HG02759 (cell line): Measurements from ENCODE around the gene RERG.

Experiments
- ATAC-seq: cut with Tn5 transposase; IDR thresholded peaks from one replicate; pipeline ENCODE4 v1.9.1; 2021; ENCODE audit warnings: mild to moderate bottlenecking, moderate library complexity; ENCODE audit not compliant: unreplicated experiment

The RERG gene

DNA sequence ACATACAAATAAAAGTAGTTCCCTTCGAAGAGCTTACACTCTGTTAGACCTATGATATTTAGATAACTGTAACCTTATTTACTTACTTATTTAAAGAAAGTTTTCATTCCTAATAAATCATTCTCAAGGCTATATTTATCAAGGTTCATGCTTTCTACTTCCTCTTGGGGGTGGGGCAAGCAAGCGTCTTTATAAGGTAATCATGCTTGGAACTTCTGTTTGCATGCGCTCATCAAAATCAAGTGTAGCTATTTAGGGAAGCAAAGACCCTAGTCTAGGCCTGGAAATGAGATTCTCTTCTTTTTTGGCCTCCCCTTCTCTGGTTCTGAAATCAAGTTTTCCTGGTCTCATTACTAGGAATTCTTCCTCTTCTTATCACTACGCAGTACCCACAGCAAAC is 766 bp downstream of the RERG start:
- ATAC-seq: no peak

DNA sequence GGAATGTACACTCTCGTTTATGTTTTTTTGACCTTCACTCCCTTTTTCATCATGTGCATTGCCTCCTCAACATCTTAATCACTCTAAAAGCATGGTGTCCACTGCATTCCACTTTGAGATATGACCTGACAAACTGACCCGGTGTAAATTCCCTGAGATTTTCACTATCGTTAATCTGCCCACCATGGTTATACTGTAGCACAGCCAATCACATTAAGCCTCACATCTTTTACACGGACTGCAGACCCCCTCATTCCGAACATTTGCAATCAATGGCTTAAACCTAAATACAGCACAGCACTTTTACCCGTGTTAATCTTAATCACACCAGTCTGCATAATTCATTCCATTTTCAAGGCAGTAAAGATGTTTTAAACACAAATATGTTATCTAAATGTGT is 2.4 kb downstream of the RERG start:
- no peak for ATAC-seq

DNA sequence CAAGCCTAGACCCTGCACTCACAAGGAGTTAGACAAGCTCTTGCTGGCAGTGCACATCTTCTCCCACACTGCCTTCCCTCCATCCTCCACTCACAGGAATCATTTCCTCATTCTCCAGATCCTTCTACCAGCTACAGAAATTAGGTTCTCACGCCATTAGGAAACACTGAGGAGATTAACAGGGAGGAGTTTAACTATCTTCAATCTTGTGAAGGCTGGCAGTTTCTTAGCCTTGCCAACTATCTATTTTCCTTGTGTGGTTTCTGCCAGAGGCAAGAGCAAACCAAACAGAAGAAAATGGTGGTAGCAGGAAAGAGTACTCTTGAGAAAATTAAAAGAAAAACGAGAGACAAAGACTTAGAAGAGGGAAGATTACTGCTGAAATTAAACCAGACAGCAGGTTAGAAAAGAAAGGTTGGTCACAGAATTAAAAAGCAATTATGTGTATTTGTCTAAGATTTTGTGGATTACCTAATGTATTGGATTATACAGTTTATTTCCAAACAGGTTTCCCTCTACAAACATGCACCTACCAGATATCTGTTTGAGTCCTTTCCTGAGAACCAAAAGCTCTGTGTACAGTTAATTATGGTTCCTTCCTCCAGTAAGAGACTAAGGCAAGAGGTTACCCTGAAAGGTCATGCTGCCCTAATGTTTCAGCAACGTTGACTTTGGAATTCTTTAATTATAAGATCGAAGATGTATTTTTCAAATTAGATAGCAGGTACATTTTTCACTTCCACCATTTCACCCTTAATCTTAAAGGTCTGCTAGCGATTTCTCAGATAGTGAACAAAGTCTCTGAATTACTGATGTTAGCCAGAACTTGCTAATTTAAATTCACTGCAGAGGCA is 5.0 kb downstream of the RERG start:
- ATAC-seq: no peak

DNA sequence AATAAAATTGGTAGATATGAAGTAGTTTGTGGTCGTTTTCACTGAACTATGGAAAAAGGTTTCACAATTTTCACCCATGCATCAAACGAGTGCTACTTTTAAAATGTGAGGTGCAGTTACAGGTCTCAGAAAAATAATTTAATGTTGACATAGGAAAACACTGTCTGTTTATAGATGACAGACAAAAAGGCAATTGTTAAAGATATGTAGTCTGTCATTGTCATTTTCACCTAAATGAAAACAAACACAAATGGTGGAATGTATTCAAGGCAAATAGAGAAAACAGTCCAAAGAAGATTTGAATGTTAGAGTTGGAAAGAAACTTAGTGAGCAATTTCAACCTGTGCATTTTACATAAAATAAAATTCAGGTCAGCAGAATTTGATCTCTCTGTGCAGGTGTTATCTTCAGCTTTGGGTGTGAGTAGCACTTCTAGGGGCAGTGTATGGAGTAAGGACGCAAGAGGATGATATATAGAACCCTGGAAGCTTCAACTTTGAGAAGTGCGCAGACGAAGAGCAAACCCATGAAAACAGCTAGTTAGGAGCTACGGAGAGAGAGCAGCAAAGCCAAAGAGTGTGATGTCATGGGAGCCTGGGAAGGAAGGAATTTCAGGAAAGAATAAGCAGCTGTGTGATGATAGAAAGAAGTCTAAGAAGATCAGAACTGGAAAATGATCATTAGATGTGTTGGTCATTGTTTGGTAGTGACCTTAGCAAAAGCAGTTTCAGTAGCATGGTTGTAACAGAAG is 6.2 kb downstream of the RERG start:
- no peak for ATAC-seq

DNA sequence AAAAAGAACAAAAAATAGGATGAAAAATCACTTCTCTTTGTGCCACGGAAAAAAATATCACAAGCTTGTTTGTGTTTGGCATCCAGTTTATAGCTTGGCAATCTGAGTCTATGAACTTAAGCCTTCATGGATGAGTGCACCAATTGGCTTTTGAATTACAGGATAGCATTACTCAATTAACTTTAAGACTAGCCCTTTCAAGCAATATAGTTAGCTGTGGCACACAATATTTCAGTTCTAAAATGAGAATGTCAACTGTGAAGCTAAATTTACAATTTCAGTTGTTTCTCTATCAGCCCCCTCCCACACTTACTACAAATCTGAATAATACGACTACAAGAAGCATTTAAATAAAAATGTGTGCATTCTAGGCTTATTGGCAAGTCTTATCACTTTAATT is 8.3 kb downstream of the RERG start:
- no peak for ATAC-seq

DNA sequence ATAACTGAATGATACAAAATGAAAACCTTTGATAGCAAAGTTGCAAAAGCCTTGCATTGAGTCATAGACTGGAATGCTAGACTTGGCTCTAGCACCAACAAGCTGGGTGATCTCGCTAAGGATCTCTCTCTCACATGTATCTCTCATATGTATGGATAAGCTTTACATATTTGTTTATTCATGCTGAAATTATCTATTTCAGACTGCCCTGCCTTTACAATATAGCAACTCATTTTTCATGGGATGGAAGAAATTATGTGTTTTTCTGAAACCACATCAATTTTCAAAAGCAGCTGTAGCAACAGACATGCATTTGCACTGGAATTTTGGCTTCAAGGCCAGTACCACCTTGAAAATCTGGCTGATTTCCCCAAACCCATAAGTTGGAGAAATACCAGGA is 11.4 kb downstream of the RERG start:
- ATAC-seq: no peak

DNA sequence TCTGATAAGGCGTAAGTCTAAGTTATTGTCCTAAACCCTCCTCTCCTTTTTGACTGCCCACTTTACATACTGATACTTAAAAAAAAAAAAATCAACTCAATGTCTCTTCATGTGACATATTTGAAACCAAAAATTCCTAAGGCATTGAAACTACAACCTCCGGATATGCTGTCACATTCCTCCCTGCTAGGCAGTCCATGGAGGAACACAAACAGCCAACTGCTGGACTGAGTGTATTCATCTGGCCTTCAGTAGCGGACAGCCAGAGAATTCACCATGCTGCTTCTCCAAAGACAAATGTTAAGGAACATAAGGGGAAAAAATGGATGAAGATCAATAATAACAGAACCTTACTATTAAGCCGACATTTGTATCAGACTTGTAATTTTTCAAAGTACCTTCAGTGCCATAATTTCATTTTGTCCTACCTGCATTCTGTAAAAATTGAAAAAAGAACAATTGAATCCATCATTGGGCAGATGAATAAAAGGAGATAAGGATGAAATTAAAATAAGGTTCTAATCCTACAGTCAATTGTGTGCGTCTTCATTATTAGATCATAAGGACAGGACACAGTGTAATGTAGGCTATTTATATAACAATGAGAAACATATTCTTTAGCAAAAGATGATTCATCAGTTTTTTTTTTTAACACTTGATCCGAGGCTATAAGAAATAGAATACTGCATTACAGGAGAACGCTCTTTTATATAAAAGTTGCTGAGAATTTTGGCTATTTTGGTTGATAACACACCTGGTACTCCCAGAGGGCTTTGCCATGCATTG is 12.2 kb downstream of the RERG start:
- no peak for ATAC-seq

DNA sequence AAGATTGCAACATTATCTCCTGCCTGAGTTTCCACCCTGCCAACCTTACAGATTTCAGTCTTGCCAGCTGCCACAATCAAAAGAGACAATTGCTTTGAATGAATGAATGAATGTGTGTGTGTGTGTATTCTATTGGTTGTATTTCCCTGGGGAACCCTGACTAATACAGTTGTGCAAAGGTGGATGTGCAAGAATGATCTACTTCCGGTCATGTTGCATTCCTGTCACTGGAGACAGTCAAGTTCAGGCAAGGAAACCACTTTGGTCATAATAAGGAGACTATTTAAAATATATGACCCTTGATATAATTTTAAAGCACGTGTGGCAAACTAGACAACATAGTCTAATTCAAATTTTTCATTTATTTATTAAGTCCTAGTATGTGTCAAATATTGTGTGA is 13.1 kb downstream of the RERG start:
- ATAC-seq: no peak

DNA sequence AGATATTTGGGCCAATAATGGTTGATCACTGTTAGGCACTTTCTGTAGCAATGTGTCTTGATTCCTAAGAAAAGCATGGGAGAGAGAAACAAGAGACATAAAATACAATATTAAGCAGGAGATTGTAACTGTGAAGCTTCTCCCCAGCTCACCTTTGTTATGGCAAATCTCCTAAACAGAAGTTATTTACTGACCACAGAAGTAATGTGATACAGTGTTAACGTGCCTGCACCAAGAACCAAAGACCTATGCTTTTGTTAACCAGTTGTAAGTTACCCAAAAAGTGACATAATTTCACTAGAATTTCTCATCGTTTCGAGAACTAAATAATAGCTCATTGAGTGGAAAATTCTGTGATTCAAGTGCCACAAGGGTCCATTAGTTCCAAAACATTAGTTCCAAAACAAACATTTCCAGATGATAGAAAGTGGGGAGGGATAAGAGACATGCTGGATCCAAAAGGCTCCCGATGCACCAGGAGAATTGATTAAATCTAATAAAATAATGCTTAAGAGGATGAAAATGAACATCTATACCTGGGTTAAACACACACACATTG is 14.3 kb downstream of the RERG start:
- ATAC-seq: no peak

DNA sequence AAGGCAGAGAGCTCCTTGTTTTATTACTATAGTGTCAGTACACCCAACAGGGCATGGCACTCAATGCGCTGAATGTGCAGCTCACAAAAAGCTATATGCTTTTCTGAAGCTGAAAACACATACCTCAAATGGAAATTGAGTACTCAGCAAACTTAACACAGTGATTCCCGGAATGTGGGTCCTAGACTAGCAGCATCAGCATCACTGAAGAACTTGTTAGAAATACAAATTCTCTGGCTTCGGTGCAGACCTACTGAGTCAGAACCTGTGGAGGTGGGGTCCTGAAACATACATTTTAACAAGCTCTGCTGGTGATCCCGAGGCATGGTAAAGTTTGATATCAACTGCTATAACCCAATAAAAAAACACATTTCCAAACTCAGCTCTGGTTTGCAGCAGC is 14.9 kb downstream of the RERG start:
- ATAC-seq: no peak

DNA sequence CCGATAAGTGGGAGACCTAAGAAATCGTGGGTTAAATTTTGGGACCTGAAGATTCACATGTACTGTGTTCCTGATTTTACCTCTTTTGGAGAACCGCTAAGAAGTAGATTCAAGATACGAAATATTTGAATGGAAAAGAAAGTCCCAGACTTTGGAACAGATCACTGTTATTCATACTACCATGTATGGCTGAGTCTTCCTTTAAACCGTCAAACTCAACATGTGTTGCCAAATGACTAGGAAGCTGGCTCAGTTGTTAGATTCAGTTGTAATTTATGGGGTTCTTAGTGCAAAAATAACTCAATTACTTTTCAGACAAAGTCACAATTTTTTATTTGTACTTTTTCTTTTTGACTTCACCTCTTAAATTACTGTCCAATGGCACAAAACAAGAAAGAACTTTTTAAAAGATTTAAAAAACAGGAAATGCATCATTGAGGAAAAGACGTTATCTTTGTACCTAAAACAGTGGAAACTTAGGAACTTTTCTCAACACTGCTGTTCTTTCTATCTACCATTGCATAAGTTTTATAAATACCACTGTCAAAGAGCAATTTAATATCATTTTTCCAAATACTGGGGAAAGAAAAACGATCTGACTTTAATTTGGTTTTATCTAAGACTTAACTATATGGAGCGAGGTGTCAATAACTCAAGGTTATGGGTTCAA is 15.7 kb downstream of the RERG start:
- no peak for ATAC-seq

DNA sequence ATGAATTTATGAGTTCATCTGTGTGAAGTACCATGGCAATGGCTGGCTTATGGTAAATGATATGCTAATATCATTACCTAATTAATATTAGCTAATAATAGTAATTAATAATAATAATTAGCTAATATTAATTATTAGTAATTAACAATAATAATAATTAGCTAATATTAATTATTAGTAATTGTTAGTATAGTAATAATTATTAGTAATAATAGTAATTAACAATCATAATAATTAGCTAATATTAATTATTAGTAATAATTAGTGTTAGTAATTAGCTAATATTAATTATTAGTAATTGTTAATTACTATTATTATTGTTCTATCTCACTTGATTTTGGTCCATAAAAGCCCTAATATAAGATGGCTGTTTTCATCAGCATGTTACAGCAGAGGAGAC is 19.8 kb downstream of the RERG start:
- ATAC-seq: no peak

DNA sequence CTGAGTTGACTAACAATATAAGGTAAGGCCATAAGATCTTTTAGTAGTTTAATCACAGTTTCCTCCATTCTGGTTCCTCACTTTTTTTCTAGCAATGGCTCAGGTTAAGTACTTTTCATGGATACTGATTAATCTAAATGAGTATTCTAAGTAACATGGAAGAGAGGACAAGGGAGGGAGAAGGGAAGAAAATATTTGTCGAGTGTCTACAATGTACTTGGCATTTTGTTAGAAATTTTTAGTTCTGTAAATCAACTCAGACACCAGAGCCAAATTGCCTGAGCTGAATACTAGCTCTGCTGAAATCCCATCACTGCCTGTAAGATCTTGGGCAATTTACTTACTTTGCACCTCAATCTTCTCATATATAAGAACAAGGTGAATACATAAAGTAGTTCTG is 20.2 kb downstream of the RERG start:
- no peak for ATAC-seq

DNA sequence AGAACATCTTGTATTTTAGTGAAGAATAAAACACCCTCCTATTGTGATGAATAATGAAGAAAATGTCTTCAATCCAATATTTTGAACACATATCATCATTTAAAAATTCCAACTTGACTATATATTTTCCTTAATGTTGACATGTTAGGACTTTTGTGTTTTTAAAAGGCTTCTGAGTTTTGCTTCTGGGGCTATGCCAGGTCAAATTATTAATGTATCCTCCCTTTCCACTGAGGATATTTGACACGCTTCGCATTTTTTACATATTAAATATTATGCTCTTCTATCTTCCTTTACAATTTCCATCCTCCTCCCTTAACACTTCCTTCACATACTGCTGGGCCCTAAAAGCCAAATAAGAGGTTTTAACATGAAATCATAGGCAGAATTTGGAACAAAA is 20.6 kb downstream of the RERG start:
- ATAC-seq: no peak

DNA sequence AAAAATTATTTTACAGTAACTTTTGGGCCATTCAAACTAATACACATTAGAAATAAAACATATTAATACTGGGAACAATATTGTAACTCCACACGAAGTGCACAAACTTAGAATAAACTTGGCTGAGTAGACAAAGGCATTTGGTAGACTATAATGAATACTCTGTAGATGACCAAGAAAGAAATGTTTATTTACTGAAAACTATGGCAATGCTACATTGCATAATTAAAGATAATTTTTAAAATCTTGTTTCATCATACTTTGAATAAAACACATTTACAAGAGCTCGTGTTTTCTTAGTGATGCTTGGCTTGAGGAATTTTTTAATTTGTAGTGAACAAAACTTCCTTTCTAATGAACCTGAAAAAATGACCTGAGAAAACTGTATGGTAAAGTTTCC is 21.3 kb downstream of the RERG start:
- ATAC-seq: no peak

DNA sequence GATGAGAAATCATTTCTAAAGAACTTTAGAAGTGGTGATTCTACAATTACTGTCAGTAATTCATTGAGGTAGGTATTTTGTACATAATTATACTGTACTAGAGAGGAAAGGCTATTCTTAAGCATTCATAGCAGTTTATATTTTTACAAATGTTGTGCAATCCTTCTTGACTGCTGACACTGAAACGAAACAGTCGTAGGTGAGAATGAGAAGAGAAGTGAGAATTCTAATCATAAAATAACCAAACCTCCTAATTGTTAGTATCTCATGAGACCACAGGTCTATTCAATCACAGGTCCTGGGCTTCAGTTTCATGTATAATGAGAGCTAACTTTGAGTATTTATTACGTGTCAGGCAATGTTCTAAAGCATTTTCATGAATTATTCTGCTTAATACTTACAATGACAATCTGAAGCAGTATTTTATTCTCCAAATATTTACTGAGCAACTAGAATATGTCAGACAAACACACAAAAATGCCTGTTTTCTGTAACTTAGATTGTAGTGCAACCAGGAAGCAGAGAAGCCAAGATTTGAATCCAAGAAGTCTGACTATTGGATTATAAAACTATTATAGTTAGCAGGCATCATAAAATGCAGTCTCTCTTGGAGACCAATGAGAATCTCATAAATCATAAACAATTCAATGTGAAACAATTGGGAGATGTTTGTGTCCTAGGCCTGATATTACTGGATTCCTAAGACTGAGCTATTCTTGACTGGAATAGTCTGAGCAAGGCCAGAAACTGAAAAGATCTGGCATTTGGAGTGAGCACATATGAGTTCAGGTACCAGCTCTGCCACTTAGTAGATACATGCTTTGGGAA is 24.3 kb downstream of the RERG start:
- ATAC-seq: no peak

DNA sequence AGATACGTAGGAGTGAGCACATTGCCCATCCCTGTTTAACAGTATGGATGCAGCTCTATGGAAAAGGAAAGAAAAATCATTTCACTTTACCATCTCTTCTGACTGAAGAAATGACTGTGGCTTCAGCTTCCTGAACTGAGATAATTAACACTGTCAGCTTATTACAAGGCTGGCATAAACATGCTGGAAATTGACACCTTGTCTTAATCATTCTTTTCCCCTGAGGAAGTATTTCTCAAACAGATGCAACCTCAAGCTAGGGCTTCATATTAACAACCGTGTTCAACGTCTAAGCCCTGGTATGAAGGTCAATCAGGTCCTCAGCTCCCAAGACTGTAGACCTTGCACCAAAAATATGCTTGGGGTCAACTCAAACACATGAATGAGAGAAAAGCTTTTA is 25.0 kb downstream of the RERG start:
- no peak for ATAC-seq

DNA sequence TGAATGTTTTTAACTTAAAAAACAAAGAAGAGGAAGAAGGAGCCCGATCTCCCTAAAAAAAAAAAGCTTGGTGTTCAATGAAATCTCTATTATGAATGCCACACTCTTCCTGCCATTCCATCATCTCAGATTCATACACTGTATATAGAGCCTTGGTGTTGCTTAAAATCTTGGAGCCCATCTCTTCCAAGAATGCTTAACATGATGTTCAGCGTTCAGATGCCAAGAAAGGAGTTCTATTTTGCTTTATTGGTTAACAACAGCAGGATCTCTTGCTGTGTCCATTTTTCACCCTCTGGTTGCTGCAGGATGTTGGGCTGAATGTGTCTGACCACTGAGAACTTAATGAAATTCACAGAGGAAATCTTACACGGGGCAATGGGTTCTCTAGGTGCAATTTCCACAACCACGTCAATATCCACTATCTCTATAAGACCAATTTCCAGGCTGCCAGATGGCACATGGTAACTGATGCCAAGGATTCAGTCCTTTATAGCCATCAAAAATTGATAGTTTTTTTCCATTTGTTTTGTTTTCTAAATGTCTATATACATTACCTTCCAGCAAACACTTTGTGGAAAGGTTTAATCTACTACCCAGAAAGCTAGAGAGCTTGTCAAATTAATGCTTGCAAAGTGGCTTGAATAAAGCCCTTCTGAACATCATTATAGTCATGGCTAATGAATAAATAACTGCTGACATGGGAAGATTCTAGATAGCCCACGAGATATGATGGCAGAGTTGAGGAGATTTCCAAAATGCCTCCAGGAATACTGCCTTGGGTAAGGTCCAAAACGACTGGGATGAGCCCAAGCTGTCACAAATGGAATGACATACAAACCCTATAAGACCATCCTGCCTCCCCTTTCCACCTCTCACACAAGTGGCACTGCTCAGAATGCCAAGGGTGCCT is 26.5 kb downstream of the RERG start:
- ATAC-seq: no peak

DNA sequence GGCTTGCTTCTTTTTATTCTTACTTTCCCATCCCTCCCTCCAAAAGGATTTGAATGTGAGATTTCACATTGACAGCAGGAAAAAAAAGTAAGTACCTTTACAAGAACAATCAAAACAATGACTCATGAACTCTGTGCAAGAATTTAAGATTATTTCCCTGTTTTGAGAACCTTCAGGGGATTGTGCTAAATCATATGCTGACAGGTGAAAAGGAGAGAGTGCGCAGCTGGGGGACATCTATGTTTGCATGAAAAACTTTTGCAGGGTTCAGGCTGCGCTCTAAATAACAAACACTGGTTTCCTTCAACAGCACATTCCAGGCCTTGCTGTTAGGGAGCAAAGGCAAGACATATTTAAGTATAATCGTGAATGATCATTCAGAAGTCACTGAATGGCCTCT is 27.3 kb downstream of the RERG start:
- no peak for ATAC-seq
